SHP77 (cell line): ENCODE measurements around the gene ARNT2.
"Not testable (repeated sequence)": the region's sequence is repeated elsewhere in the genome, so short reads cannot be mapped to it uniquely, and the experiment has no call there.

Source experiments
- DNase-seq, 2 experiments: peaks; one replicate each; lab custom pipeline; 2025; lab: John Stamatoyannopoulos, UW

Gene ARNT2

DNA sequence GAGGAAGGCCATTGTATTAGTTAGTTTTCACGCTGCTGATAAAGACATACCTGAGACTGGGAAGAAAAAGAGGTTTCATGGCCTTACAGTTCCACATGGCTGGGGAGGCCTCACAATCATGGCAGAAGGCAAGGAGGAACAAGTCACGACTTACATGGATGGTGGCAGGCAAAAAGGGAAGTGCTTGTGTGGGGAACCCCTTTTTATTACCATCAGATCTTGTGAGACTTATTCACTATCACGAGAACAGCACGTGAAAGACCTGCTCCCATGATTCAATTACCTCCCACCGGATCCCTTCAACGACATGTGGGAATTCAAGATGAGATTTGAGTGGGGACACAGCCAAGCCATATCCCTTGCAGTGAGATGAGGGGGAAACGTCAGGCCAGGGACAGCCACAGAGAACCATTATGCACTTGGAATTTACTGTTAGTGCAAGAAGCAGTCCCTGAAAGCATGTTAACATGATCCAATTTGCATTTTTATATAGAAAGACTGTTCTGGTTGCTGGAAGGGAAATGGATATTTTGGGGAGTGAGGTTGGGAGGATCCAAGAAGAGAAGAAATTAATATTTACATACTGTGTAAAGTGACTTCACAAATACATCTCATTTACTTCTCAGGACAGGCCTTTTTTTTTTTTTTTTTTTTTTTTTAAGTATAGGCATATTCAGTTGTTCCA lies 87.1 kb downstream of the ARNT2 start:
- DNase-seq = no peak

DNA sequence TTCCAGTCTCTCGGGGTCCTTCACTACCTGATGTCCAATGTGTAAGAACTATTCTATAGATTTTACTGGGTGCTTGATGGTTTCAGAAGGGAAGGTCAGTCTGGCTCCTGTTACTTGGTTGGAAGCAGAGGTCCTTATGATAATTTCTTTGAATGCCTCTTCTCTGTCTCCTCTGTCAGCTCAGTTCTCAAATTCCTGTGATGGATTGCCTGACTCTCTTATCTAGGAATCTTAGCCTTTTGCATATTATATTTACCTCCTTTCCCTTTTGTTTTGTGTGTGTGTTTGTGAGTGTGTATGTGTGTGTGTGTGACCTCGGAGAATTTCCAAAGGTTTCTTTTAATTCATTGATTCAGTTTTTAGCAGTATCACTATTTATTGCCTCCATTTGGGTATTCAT lies 88.2 kb downstream of the ARNT2 start:
- DNase-seq = no peak

DNA sequence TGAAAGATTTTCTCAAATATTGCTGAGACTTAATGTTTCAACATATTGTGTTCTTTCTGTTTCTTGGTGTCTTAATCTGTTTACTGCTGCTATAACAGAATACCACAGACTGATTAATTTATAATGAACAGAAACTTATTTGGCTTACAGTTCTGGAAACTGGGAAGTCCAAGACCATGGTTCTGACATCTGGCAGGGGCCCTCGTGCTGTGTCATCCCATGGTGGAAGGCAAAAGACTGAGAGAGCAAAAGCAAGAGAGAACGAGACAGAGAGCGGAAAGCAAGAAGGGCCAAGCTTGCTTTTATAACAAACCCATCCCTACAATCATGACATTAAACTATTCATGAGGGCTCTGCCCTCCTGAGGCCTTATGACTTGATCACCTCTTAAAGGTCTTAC lies 88.7 kb downstream of the ARNT2 start:
- DNase-seq = no peak

DNA sequence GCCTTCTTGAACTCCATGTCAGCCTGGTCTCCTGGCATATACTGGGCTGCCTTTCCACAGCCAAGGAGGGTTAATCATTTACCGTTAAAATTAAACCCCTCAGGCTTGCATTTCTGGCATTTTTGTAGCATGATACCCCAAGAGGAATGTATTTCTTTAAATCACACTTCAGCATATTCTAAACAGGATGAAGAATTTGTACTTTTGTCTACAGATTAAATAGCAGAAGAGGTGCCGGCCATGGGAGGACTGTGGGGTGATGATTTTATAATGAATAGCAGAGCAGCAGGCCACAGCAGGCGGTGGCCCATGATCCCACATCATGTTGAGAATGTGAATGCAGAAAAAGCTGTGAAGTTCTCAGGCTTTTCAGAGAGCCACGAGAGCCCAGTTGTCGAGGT lies 90.2 kb downstream of the ARNT2 start:
- DNase-seq = no peak

DNA sequence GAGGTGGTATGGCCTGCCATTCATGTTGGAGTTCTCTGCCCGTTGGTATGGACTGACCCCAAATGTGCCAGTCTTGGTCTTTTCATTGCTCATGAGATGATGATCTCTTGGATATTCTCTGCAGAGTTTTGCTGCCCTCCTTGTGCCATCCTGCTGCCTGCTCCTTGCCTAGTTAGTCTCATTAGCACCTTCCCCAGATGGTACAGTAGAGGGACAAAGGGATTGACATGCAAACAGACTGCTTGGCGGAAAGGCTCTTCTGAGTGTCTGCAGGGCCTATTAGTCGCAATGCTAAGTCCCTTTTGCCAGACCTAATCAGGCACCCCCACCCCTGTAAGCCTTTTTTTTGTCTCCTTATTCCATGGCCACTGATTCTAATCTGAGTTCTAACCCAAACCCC lies 90.6 kb downstream of the ARNT2 start:
- no peak for DNase-seq

DNA sequence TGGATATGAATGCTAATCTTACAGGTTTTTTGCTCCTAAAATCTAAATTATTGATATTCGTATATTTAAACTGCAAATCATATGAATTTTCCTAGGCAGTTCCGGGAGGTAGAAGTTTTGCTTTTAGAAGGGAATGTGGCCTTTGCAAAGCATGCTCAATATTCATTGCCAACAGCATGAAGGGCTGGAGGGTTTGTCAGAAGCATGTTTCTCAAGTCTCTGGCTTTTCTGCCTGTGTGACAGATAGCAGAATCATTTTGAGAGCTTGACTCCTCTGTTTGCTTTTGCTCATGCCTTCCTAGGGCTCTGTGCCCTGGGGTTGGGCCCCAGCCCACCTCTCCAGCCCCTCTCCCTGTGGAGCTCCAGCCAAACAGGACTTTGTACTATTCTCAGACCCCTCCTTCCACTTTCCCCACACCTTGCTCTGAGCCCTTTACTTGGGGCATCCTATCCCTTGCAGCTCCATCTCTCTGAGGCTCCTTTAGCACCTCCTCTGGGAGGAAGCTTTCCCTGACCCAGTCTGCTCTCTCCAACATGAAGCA lies 91.3 kb downstream of the ARNT2 start:
- DNase-seq = no peak

DNA sequence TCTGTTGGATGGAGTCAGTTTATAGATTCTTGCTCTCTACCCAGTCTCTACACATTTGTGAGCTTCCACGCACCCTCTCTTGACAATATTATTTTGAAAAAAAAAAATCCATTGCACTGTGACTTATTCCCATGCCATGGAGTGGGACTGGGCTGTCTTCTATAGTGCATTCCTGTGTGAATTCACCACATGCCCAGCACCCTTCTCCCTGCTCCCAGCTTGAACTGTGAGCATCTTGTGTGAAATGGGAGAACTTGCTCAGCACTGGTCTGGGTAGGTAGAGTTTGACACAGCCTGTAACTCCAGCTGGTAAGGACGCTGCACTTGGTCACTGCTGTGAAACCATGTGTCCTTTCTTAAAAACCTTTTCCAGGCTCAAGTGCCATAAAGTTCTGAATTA lies 91.9 kb downstream of the ARNT2 start:
- no peak for DNase-seq

DNA sequence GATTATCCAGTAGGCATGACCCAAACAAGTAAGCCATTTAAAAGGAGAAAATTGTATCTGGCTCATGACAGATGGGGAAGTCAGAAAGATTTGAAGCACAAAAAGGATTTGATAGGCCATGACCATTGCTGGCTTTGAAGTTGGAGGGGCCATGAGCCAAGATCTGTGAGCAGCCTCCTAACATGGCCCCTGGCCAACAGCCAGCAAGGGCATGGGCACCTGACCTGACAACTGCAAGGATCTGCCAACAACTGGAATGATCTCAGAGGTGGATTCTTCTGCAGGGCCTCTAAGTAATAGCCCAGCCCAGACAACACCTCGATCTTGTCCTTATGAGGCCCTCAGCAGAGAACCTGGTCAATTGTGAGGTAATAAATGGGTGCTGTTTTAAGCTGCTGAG lies 93.0 kb downstream of the ARNT2 start:
- no peak for DNase-seq

DNA sequence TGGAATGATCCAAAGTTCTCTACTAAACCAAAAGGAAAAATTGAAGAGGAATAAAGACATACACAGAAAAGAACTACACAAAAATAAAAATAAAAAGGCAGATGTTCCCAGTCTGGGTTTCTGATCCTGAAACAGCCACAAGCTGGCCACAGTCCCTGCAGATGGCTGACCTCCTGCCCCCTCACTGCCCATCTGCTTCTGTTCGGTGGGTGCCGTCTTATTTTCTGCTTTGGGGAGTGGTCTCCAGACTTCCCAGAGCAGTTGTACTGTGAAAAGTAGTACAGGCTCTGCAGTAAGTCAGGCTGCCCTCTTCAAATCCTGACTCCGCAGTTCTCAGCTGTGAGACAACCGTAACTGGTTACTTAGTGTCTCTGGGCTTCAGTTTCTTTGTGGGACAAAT lies 94.5 kb downstream of the ARNT2 start:
- no peak for DNase-seq

DNA sequence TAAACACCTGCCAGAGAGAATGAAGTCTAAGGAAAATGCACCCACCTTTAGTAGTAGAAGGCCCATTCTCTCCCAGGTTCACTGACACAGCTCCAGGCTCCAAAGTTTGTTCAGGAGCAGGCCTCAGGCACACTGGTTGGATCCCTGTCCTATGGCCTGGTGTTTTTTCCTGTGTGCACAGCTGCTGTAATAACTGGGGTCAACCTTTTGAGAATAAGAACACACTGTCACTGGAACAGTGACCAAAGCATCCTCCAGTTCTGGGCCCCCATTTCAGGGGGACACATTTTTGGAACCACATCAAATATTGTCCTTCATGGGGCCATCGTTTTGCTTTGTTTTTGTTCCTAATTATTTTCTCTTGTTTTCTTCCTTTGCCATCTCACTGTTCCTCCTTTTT lies 95.8 kb downstream of the ARNT2 start:
- peak in 1 of 2 experiments; percentile 23 for DNase-seq

DNA sequence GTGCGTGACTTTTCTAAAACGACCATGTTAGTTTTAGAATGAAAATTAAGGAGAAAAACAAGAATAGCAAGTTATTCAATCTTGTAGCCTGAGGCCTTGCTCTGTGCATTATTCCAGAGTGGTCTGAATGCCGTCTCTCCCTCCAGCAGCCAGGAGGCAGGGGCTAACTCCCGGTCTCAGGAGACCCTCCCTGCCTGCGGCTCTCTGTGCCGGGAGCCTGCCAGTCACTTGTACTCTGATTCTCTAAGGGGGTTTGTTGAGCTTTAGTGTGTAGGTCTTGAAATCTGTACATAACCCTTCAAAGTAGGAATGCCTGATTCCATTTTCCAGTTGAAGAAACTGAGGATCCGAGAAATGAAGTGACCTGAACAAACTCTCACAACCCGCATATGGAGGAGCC lies 97.3 kb downstream of the ARNT2 start:
- no peak for DNase-seq

DNA sequence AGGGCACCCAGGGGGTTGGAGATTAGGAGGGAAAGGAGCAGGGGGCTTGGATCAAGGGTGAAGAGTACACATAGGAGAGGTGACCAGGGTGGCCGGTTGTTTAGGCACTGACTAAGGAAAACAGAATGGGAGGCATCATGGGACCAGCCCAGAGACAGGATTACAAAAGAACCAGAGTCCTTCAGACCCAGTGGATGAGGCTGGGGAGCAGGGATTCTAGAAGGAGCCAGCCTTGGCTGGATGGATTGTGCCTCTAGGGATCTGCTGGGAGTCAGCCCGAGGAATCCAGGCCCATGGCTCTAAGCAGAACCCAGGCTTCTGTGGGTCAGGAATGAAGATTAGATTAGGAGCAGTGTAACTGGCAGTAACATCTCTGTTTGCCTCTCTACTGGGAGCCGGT lies 98.6 kb downstream of the ARNT2 start:
- DNase-seq = no peak

DNA sequence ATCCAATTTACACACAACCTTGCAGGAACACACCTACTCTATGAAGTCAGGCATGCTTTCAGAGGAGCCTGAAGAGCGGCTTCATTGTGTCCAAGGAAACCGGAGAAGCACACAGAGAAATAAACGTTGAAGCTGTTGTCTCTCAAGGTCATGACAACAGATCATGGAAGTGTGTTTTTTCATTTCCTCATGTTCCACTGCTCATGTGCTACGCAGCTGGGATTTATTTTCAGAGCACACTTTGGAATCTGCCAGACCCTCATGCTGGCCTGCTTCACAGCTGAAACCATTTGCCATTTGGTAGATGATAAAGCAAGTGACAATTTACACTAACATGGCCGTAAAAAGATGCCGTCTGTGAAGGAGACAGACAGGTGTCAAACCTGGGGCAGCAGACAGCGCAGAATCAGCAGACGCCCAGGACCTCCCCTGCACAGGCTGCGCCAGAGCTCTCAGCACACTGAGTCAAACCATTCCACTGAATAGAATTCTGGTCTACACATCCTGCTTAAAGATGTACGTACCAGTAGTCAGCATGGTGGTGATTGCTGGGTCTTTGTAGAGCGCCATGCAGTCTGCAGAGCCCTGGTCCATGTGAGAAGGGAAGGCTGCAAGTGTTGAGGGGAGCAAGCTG lies 99.3 kb downstream of the ARNT2 start:
- no peak for DNase-seq

DNA sequence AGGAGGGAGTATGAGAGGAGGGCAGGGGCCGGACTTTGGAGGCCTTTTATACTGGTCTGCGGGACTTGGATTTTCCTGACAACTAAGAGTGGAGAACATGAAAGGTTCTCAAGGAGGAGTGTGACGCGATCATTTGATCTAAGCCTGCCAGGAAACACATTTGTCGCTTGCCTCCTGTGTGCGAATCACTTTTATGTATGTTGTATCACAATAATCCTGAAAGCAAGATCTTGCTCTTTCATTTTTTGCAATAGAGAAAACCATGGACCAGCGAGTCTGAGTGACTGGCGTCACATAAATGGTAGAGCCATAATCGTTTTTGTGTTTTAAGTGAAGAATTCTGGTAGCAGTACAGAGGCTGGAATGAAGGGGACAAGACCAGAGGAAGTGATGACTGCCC lies 100.7 kb downstream of the ARNT2 start:
- no peak for DNase-seq

DNA sequence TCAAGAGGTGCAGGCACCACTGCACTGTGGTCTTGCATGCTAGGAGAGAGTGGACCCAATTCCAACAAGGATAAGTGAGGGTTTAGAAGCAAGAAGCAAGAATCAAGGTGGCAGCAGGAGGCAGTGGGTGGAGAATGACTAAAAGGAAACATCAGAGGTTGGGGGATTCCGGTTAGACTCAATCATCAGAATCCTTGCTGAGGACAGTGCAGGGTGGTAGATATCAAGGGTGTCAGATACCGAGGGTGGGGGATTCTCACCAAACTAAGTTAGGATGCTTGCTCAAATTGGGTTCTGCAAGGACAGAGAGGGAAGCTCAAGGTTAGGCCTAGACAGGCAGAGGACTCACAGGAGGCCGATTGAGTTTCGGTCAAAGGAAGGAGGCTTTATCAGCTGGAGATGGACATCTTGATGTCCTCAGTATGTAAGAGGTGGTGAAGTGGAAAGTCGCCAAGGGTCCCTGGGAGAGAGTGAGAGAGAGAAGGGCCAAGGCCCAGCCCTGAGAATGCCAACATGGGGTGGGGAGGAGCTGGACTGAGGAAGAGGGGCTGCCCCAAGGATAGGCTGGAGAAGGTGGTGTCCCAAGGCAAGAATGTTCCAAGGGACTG lies 102.2 kb downstream of the ARNT2 start:
- DNase-seq = no peak

DNA sequence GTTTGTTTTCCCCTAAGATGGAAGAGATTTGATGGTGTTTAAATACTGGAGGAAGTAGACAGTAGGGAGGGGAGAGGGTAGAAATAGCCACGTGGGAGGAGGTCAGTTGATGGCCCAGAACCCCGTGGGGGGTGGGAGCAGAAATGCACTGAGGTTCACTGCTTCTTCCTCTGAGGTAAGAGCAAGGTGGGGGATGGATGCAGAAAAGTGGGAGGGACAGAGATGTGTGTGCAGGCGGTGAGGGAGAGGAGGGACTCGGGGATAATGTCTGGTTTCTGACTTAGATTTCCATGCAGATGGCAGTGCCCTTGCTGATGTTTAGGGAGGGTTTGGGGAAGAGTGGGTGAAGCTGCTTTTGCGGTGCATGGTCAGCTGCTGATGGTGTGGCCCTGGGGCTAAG lies 102.9 kb downstream of the ARNT2 start:
- DNase-seq = no peak

DNA sequence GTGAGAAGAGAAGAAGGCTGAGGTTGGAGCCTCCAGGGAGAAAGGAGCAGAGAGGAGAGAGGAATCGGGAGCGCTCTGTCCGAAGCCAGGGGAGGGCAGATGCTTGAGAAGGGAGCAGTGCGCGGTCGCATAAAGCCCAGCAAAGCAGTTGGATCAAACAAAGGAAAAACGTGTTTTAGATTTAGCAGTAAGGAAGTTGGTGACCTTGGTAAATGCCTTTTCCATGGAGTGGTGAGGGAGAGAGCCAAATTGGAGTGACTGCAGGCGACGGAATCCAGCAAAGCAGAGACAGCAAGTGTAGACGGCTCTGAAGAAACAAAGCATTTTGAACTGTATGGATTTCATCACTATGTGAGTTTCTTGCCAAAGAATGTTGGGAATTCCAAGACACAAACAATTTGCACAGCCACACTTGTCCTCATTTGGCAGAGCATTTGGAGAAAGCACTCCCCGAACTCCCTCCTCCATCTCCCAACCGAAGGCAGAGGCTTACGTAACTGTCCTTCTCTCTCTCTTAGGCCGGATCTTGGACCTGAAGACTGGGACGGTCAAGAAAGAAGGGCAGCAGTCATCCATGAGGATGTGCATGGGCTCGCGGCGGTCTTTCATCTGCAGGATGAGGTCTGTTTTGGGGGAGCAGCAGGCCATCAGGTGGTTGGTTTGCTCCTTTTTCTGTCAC lies 103.6 kb downstream of the ARNT2 start:
- DNase-seq = no peak

DNA sequence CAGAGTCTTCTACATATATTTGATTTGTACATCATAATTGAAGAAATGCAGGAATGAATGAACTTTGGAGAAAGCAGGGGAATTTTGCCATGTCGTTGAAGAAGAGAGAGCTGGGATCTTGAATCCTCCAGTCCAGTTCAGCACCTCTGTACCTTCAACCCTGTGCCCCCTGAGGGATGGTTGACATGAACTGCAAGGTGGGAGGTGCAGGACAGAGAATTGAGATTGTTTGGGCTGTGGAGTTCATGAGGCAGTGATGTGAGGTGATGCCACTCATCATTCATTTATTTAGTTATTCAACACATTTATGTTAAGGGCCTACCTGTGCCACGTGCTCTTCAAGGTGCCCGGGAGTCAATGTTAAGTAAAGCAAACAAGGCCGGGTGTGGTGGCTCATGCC lies 104.6 kb downstream of the ARNT2 start:
- no peak for DNase-seq

DNA sequence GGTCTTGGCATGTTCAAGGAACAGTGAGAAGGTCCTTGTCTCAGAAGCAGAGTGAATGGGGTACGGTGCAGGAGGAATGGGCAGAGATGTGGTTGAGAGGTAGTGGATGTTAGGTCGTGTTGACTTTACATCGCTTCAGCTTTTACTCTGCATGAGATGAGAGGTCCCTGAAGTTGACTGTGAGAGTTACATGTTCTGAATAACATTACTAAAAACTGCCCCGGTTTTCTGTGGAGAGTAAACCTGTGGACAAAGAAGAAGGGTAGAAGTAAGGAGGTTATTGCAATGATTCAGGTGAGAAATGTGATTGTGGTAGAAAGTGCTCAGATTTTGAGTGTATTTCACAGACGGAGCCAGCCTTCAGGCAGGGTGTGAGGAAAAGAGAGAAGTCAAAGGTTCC lies 105.6 kb downstream of the ARNT2 start:
- DNase-seq = no peak

DNA sequence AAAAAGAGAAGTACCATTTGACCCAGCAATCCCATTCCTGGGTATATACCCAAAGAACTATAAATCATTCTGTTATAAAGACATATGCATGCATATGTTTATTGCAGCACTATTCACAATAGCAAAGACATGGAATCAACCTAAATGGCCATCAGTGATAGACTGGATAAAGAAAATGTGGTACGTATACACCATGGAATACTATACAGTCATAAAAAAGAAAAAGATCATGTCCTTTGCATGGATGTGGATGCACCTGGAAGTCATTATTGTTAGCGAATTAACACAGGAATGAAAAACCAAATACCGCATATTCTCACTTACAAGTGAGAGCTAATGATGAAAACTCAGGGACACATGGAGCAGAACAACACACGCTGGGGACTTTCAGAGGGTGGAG lies 106.8 kb downstream of the ARNT2 start:
- not testable (repeated sequence) for DNase-seq

DNA sequence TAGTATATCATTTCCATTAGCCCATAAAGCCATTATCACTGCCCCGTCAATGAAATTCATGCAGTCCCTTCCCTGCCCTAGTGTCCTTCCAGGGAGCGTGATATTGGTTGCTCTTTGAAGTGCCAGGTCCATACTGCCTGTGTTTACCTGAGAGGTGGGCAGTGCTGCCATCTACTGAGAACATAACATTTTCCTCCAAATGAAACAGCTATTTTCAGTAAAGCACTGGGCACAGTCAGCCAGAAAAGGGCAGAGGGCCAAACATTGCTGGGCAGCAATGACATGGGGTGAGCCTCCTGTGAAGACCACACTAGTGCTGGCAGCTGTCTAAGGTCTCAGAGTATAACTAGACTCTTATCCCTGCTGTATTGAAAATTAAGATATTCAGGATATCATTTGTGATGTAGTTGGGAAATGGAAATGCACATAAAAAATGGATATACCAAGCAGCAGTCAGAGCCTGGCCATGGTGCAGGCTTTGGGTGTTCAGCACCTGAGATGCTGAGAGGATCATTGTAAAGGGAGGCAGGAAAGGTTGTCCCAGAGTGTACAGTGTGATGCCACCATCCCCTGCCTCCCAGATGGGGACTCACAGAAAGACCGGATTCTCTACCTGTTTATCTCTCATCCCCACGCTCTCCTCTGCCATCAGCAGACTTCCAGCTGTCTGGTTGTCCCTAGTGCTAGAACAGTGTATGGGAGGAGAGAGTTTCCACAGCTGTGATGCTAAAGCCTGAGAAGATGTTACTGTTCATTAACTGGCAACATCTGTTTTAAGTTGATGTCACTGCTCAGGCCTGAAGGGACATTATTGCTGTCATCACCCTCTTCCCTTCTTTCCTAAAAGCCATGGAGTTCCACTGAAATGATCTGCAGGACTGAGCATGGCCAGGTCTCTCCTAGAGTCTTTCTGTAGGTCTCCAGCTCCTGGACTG lies 108.8 kb downstream of the ARNT2 start:
- peak; percentile 7 to 32 for DNase-seq
